ENCODE results near the gene SNCA.

DNA sequence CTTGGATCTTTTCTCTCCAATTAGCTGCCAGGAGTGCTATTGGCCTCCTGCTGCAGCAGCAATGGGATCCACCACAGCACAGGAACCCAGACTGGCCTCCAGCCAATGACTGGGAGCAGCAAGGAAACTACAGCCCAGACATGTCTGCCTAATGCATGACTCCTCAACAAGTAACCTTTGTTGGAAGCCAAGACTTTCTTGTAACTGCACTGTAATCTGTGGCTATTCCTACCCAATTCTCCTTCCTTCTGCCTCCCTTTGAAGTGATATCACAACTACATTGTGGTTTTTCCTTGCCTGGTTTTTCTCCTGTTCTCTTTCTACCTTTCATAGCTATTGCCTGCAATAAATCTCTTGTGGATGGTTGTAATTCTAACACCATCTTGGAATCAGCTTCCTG lies 39.8 kb downstream of the SNCA start:
- no peak for TF ChIP-seq CTCF (IDR thresholded peaks at IDR 0.05)
- TF ChIP-seq POLR2AphosphoS5 (IDR thresholded peaks at IDR 0.05) = no peak
- no peak for TF ChIP-seq EP300 (IDR thresholded peaks at IDR 0.05)
- no peak for TF ChIP-seq POLR2A (IDR thresholded peaks at IDR 0.05)

Data from upper lobe of left lung (tissue), 4 donors.